ENCODE data around the gene SMG6.

DNA sequence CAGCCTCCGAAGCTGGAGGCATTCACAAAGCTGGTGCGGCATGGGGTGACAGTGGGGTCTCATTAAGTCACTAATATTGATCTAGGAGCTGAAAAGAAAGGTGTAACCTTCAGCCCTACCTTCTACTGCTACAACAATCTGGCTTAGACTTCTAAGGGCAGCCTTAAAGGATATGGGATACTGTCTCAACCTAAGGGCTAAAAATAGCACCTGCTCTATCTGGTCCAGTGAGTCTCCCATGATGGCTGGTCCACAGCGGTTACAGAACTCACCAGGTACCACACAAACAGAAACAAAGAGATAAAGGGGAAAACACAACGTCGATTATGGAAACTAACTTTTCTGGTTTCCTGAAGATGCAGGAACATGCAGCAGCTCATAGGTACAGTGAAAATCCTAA lies 115.8 kb downstream of the SMG6 start:
- no peak for TF ChIP-seq NFIC (IDR thresholded peaks at IDR 0.05; ENCODE audit: borderline replicate concordance)
- TF ChIP-seq, protein P1, sequence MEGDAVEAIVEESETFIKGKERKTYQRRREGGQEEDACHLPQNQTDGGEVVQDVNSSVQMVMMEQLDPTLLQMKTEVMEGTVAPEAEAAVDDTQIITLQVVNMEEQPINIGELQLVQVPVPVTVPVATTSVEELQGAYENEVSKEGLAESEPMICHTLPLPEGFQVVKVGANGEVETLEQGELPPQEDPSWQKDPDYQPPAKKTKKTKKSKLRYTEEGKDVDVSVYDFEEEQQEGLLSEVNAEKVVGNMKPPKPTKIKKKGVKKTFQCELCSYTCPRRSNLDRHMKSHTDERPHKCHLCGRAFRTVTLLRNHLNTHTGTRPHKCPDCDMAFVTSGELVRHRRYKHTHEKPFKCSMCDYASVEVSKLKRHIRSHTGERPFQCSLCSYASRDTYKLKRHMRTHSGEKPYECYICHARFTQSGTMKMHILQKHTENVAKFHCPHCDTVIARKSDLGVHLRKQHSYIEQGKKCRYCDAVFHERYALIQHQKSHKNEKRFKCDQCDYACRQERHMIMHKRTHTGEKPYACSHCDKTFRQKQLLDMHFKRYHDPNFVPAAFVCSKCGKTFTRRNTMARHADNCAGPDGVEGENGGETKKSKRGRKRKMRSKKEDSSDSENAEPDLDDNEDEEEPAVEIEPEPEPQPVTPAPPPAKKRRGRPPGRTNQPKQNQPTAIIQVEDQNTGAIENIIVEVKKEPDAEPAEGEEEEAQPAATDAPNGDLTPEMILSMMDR (IDR thresholded peaks at IDR 0.05): no peak
- no peak for TF ChIP-seq TCF12 (IDR thresholded peaks at IDR 0.05)
- TF ChIP-seq TAF1 (IDR thresholded peaks at IDR 0.05; ENCODE audit: borderline replicate concordance, low read depth, low read length): no peak
